ENCODE results near the gene KCNK16.

KCNK16 gene

DNA sequence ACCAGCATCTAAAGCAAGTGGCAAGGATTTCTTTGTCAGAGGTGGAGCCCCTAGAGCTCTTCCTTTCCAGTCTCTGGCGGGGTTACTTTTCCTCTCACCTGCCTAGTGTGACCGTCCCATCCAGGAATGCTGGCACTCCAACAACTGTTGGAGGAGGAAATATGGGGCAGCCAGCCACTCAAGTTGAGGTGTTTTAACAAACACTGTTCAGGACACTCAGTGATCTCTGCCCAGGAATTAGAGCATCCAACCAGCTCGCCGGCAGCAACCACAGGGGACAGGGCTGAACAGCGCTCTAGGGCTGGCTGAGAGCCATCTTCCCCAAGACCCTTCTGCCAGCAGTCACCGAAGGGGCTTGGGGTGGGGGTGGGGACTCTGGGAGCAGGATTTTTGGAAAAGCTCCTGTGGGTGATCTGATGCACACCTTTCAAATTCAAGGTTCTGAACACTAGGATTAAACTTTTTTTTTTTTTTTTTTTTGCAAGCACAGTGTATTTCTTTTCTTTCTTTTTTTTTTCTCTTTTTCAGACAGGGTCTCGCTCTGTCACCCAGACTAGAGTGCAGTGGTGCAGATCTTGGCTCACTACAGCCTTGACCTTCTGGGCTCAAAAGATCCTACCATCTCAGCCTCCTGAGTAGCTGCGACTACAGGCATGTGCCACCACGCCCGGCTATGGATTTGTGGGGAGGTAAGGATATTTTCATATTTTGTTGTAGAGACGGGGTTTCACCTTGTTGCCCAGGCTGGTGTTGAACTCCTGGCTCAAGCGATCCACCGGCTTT lies 28.4 kb upstream of the KCNK16 start:
- no peak for DNase-seq (ENCODE audit: low read depth)
- TF ChIP-seq CTCF (conservative IDR thresholded peaks at IDR 0.05; ENCODE audit: low read depth, low read length), result no peak
- H3K4me3 ChIP-seq (ENCODE audit: low read depth, low read length), result no peak overlapping the region

GRCh38 chr6:39348740-39349139 lies 26.2 kb upstream of the KCNK16 start:
- no peak overlapping the region for H3K4me3 ChIP-seq (ENCODE audit: low read depth, low read length)
- no peak for DNase-seq (ENCODE audit: low read depth)
- no peak for TF ChIP-seq CTCF (conservative IDR thresholded peaks at IDR 0.05; ENCODE audit: low read depth, low read length)

DNA sequence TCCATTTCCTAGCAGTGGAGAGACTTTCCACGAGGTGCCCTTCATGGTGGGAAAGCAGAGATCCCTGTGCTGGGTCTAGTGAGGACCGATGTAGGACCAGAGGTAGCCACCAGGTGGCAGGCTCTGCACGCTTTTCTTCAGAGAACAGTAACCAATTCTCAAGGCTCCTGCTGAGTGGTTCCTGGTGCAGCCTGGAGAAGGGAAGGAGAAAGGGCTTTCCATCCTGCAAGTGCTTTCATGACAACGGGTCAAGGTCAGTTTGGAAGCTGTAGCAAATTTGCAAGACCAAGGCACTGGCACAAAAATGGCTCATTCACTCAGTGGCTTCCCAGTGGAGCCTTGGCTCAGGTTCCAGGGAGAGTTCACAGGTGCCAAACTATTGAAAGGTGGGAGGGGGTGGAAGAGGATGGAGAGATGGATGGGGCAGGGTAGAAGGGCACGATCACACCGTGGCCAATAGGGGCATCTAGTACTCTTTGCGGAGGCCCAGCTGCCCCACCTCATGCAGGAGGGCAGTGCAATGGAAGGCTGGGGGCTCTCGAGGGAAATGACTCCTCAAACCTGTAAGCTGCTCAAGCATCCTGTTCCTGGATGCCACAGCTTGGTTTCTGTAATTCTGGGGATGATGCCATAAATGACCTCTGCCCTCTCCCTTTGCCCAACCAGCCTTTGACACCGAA lies 25.5 kb upstream of the KCNK16 start:
- H3K4me3 ChIP-seq (ENCODE audit: low read depth, low read length), result no peak overlapping the region
- peak; percentile 93 for TF ChIP-seq CTCF (conservative IDR thresholded peaks at IDR 0.05; ENCODE audit: low read depth, low read length)
- peak; percentile 82 for DNase-seq (ENCODE audit: low read depth)

DNA sequence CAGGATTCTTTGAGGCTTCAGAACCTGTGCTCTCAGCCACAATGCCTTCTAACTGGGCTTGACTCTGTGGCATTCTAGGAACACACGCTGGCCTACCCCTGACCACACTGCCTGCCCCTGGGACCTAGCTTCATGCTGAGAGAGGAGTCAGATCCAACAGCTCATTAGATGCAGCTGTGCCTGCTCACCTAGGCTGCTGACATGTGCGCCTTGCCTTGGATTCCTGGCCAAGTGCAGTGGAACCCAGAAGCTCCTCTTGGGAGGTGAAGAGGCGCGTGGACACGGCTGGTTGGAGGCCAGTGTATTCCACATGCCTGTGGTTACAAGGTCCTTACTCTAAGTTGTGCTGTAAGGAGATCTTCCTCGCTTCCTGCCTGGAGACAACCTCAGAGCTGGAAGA lies 24.7 kb upstream of the KCNK16 start:
- DNase-seq (ENCODE audit: low read depth), result peak; percentile 30
- no peak for TF ChIP-seq CTCF (conservative IDR thresholded peaks at IDR 0.05; ENCODE audit: low read depth, low read length)
- H3K4me3 ChIP-seq (ENCODE audit: low read depth, low read length), result no peak overlapping the region

DNA sequence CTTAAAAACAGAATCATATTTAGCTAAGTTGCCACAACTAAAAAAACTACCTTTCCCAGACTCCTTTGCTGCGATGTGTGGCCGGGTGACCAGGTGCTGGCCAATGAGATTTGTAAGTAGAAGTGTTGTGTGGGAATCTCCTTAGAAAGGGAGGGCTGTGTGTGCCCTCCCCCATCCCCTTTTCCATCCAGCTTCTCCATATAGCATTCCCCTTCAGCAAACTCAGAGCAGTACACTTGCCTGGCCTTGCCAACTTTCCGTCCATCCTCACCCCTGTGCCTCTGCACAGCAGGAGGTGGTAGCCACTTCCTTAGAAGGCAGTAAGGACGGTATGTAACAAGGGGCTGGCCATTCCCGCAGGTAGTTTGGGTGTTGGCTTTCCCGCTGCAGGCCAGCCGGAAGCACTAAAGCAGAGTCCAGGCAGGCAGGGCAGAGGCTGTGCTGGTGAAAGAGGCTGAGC lies 22.3 kb upstream of the KCNK16 start:
- TF ChIP-seq CTCF (conservative IDR thresholded peaks at IDR 0.05; ENCODE audit: low read depth, low read length), result no peak
- no peak overlapping the region for H3K4me3 ChIP-seq (ENCODE audit: low read depth, low read length)
- DNase-seq (ENCODE audit: low read depth), result peak; percentile 66

GRCh38 chr6:39343396-39343870 lies 20.9 kb upstream of the KCNK16 start:
- TF ChIP-seq CTCF (conservative IDR thresholded peaks at IDR 0.05; ENCODE audit: low read depth, low read length), result no peak

More at GRCh38 chr6:39343396-39343870, 20.9 kb upstream of the KCNK16 start:
- no peak for DNase-seq (ENCODE audit: low read depth)
- H3K4me3 ChIP-seq (ENCODE audit: low read depth, low read length), result no peak overlapping the region

Data from choroid plexus epithelial cell (primary cell).